ENCODE results near the gene PTCRA. TPM values are rescaled to one million over a fixed set of nuclear protein-coding genes. Genes with fewer than 3 reads are reported as not detected.

PTCRA gene
- total RNA-seq, 1 donor from 2014 or later: not detected

GRCh38 chr6:42958125-42958524 is 42.3 kb downstream of the PTCRA start:
- no peak for DNase-seq (ENCODE audit: extremely low spot score in 2 of 2)
- Histone ChIP-seq H3K27ac (no peak overlapping the region), H3K36me3 (no peaks in the 10 kb centered on the region), H3K4me3 (no peak overlapping the region), H3K27me3 (no peaks in the 10 kb centered on the region), H3K9me3 (no peaks in the 10 kb centered on the region), H3K4me1 (peaks cover 14% of the 10 kb centered on the region)
- TF ChIP-seq, protein P1, sequence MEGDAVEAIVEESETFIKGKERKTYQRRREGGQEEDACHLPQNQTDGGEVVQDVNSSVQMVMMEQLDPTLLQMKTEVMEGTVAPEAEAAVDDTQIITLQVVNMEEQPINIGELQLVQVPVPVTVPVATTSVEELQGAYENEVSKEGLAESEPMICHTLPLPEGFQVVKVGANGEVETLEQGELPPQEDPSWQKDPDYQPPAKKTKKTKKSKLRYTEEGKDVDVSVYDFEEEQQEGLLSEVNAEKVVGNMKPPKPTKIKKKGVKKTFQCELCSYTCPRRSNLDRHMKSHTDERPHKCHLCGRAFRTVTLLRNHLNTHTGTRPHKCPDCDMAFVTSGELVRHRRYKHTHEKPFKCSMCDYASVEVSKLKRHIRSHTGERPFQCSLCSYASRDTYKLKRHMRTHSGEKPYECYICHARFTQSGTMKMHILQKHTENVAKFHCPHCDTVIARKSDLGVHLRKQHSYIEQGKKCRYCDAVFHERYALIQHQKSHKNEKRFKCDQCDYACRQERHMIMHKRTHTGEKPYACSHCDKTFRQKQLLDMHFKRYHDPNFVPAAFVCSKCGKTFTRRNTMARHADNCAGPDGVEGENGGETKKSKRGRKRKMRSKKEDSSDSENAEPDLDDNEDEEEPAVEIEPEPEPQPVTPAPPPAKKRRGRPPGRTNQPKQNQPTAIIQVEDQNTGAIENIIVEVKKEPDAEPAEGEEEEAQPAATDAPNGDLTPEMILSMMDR (IDR thresholded peaks at IDR 0.05): no peak
- TF ChIP-seq POLR2A (IDR thresholded peaks at IDR 0.05) (no peak), POLR2AphosphoS5 (IDR thresholded peaks at IDR 0.05; ENCODE audit: insufficient read depth in 1 of 2, low read depth in 1 of 2) (no peak)
- intact Hi-C loops (cut with DNase I): no loop called here

GRCh38 chr6:42959917-42960242 is 44.0 kb downstream of the PTCRA start:
- DNase-seq (ENCODE audit: extremely low spot score in 2 of 2): no peak
- no peak for TF ChIP-seq POLR2AphosphoS5 (IDR thresholded peaks at IDR 0.05; ENCODE audit: insufficient read depth in 1 of 2, low read depth in 1 of 2)
- TF ChIP-seq, protein P1 (IDR thresholded peaks at IDR 0.05): no peak
- TF ChIP-seq POLR2A (IDR thresholded peaks at IDR 0.05): no peak
- Histone ChIP-seq H3K4me1 (peaks cover 14% of the 10 kb centered on the region), H3K27ac (no peak overlapping the region), H3K4me3 (peak overlapping the region; percentile 45 to 71), H3K36me3 (peaks cover 0 to 10% of the 10 kb centered on the region in 2 donors), H3K27me3 (no peaks in the 10 kb centered on the region), H3K9me3 (no peaks in the 10 kb centered on the region)
- intact Hi-C loops (cut with DNase I): no loop called here

GRCh38 chr6:42960243-42961019 is 44.6 kb downstream of the PTCRA start, which contains the start of gene GNMT:
GNMT (plus strand) TSS chr6:42960754; CDS start chr6:42960768, 14 bp downstream.
- peak within 1 kb of the TSS; percentile 14 for H3K27ac ChIP-seq

GRCh38 chr6:42961020-42961470 is 45.2 kb downstream of the PTCRA start:
- H3K4me1 ChIP-seq: peaks cover 14% of the 10 kb centered on the region
- no peak overlapping the region for H3K27ac ChIP-seq
- no peaks in the 10 kb centered on the region for H3K9me3 ChIP-seq
- intact Hi-C loops (cut with DNase I): no loop called here
- DNase-seq (ENCODE audit: extremely low spot score in 2 of 2): no peak
- TF ChIP-seq POLR2AphosphoS5 (IDR thresholded peaks at IDR 0.05; ENCODE audit: insufficient read depth in 1 of 2, low read depth in 1 of 2): no peak
- no peak for TF ChIP-seq POLR2A (IDR thresholded peaks at IDR 0.05)
- TF ChIP-seq, protein P1 (IDR thresholded peaks at IDR 0.05): no peak
- peak overlapping the region; percentile 45 to 71 for H3K4me3 ChIP-seq
- no peaks in the 10 kb centered on the region for H3K27me3 ChIP-seq
- peaks cover 0 to 12% of the 10 kb centered on the region in 2 donors for H3K36me3 ChIP-seq

More at GRCh38 chr6:42960243-42961019, 44.6 kb downstream of the PTCRA start, which contains the start of gene GNMT:
- Histone ChIP-seq H3K9me3 (no peaks in the 10 kb centered on the region), H3K27me3 (no peaks in the 10 kb centered on the region), H3K4me1 (peaks cover 14% of the 10 kb centered on the region), H3K36me3 (peaks cover 0 to 12% of the 10 kb centered on the region in 2 donors), H3K4me3 (peak within 1 kb of the TSS; percentile 45 to 71)
- TF ChIP-seq POLR2AphosphoS5 (IDR thresholded peaks at IDR 0.05; ENCODE audit: insufficient read depth in 1 of 2, low read depth in 1 of 2): peak in 1 of 2 donors; percentile 46
- TF ChIP-seq, protein P1 (IDR thresholded peaks at IDR 0.05): no peak
- no peak for TF ChIP-seq POLR2A (IDR thresholded peaks at IDR 0.05)
- intact Hi-C loops (cut with DNase I): no loop called here
- no peak for DNase-seq (ENCODE audit: extremely low spot score in 2 of 2)

- no peak for DNase-seq (ENCODE audit: extremely low spot score in 2 of 2)
- Histone ChIP-seq H3K4me1 (peaks cover 14% of the 10 kb centered on the region), H3K27ac (no peak overlapping the region), H3K36me3 (peaks cover 0 to 15% of the 10 kb centered on the region in 2 donors), H3K9me3 (no peaks in the 10 kb centered on the region), H3K4me3 (no peak overlapping the region), H3K27me3 (no peaks in the 10 kb centered on the region)
- intact Hi-C loops (cut with DNase I): no loop called here
- TF ChIP-seq POLR2A (IDR thresholded peaks at IDR 0.05) (no peak), POLR2AphosphoS5 (IDR thresholded peaks at IDR 0.05; ENCODE audit: insufficient read depth in 1 of 2, low read depth in 1 of 2) (no peak)
- TF ChIP-seq, protein P1 (IDR thresholded peaks at IDR 0.05): no peak
These were observed 46.2 kb downstream of the PTCRA start for GRCh38 chr6:42962096-42962495.
